HepG2 (cell line): ENCODE measurements around the gene PSENEN. TPM values are rescaled to one million over a fixed set of nuclear protein-coding genes. Genes with fewer than 3 reads are reported as not detected.

Experiments used
- ATAC-seq: fragments of 200-7000 bp; cut with Tn5 transposase; 3 replicates; pipeline ENCODE4 v1.9.1; 2020; ENCODE audit warnings: mild to moderate bottlenecking, moderate library complexity
- BruUV-seq: library from RNA; stranded (reverse); fragments of 400-500 nt; replicated peaks from 2 replicates; lab custom pipeline; 2021; lab: Mats Ljungman, UMichigan
- CTCF ChIA-PET: fragments of 300-600 bp; formaldehyde crosslinking; extraction: SDS; loops from one replicate; lab custom pipeline; 2021; ENCODE audit warnings: low total read pairs, inconsistent platforms, low intra/inter-chr PET ratio; lab: Yijun Ruan, JAX
- POLR2A ChIA-PET: fragments of 350-600 bp; sonication (Branson Sonifier 250); formaldehyde crosslinking; loops from one replicate; lab custom pipeline; 2020; ENCODE audit warnings: antibody characterized with exemption, inconsistent platforms; lab: Yijun Ruan, JAX
- DNase-seq: peaks from one replicate; pipeline ENCODE4 v3.0.0-alpha.2; 2015; ENCODE audit warnings: low spot score
- FAIRE-seq: peaks from 3 replicates; lab custom pipeline; 2011; peaks lifted over from hg19 to GRCh38; lab: Jason Lieb, UNC
- H2AFZ ChIP-seq: one replicate; pipeline ENCODE4 v1.6.1; 2011; ENCODE audit warnings: low read length, inconsistent platforms
- H3K27ac ChIP-seq: fragments of 300-600 bp; 3 replicates; pipeline ENCODE4 v1.8.0; 2011; ENCODE audit warnings: mixed run types, mild to moderate bottlenecking, mixed read lengths, low read length, inconsistent platforms; ENCODE audit not compliant: insufficient read depth; ENCODE audit errors: extremely low read length
- H3K27me3 ChIP-seq, 2 experiments: fragments of 200-600 bp in 1 of 2; 2 replicates in 1 of 2; 3 replicates in 1 of 2; pipeline versions ENCODE4 v1.6.0 to v1.8.0; 2011; ENCODE audit warnings: low read length in 2 of 2, mild to moderate bottlenecking in 2 of 2, moderate library complexity in 2 of 2, inconsistent platforms in 1 of 2; ENCODE audit not compliant: insufficient read depth in 2 of 2, control insufficient read depth in 1 of 2
- H3K36me3 ChIP-seq, 2 experiments: fragments of 200-600 bp in 1 of 2; replicated peaks in 1 of 2; 2 replicates in 1 of 2; 3 replicates in 1 of 2; pipeline versions ENCODE4 v1.5.1 to v1.8.0; 2011; ENCODE audit warnings: low read length in 2 of 2, inconsistent platforms in 1 of 2; ENCODE audit not compliant: insufficient read depth in 2 of 2, control insufficient read depth in 1 of 2
- H3K4me1 ChIP-seq: 2 replicates; pipeline ENCODE4 v1.5.1; 2012; ENCODE audit warnings: low read length, inconsistent platforms; ENCODE audit not compliant: insufficient read depth
- H3K4me2 ChIP-seq: 2 replicates; pipeline ENCODE4 v1.6.0; 2011; ENCODE audit warnings: low read depth, low read length, inconsistent platforms
- H3K4me3 ChIP-seq, 3 experiments: fragments of 200-600 bp in 1 of 3; sonication (generic), shearing (Covaris generic) in 1 of 3; replicated peaks in 1 of 3; 2 replicates each; pipeline ENCODE4 v1.5.1; 2011 to 2016; ENCODE audit warnings: low read length in 3 of 3, inconsistent platforms in 2 of 3, low read depth in 2 of 3, mild to moderate bottlenecking in 2 of 3, control low read depth in 1 of 3, mixed read lengths in 1 of 3; ENCODE audit not compliant: insufficient read depth in 1 of 3
- H3K79me2 ChIP-seq: one replicate; pipeline ENCODE4 v1.6.1; 2011; ENCODE audit warnings: low read length, inconsistent platforms; ENCODE audit not compliant: insufficient read depth
- H3K9ac ChIP-seq: 2 replicates; pipeline ENCODE4 v1.6.0; 2011; ENCODE audit warnings: mild to moderate bottlenecking, low read depth, low read length, inconsistent platforms; ENCODE audit not compliant: insufficient read depth
- H3K9me3 ChIP-seq: 2 replicates; pipeline ENCODE4 v1.5.1; 2012; ENCODE audit warnings: mild to moderate bottlenecking, low read length
- H4K20me1 ChIP-seq: 2 replicates; pipeline ENCODE4 v1.6.0; 2011; ENCODE audit warnings: inconsistent platforms, mild to moderate bottlenecking, low read length, moderate library complexity; ENCODE audit not compliant: insufficient read depth
- CREBL2 ChIP-seq: sonication (generic); formaldehyde crosslinking; IDR thresholded peaks from 2 replicates; pipeline ENCODE4 v1.8.1; 2023; ENCODE audit warnings: missing genetic modification reagents, mild to moderate bottlenecking, borderline replicate concordance
- FOXA3 ChIP-seq: IDR thresholded peaks from 2 replicates; pipeline ENCODE4 v1.6.1; 2016; ENCODE audit warnings: missing genetic modification reagents, missing compliant biosample characterization
- IRX3 ChIP-seq: sonication (generic); formaldehyde crosslinking; IDR thresholded peaks from 2 replicates; pipeline ENCODE4 v1.8.1; 2023; ENCODE audit warnings: mild to moderate bottlenecking, low read depth, missing genetic modification reagents, borderline replicate concordance
- MEIS2 ChIP-seq: sonication (generic); formaldehyde crosslinking; IDR thresholded peaks from 2 replicates; pipeline ENCODE4 v1.9.0; 2021; ENCODE audit warnings: mild to moderate bottlenecking, missing genetic modification reagents
- NFE2L1 ChIP-seq: sonication (generic); formaldehyde crosslinking; IDR thresholded peaks from 2 replicates; pipeline ENCODE4 v1.4.0; 2020; ENCODE audit warnings: missing genetic modification reagents, mild to moderate bottlenecking, borderline replicate concordance
- THYN1 ChIP-seq: sonication (generic); formaldehyde crosslinking; IDR thresholded peaks from 2 replicates; pipeline ENCODE4 v1.8.1; 2023; ENCODE audit warnings: low read depth, mild to moderate bottlenecking, moderate library complexity, missing genetic modification reagents, borderline replicate concordance
- ZGPAT ChIP-seq: IDR thresholded peaks from 2 replicates; pipeline ENCODE4 v1.6.1; 2016; ENCODE audit warnings: mild to moderate bottlenecking
- ZMAT3 ChIP-seq: sonication (generic); formaldehyde crosslinking; conservative IDR thresholded peaks from 2 replicates; pipeline ENCODE4 v1.7.0; 2021; ENCODE audit warnings: missing genetic modification reagents
- ZNF234 ChIP-seq: sonication (generic); formaldehyde crosslinking; conservative IDR thresholded peaks from 2 replicates; pipeline ENCODE4 v1.5.1; 2020; ENCODE audit warnings: mild to moderate bottlenecking, missing genetic modification reagents
- ZNF558 ChIP-seq: sonication (generic); formaldehyde crosslinking; IDR thresholded peaks from 2 replicates; pipeline ENCODE4 v1.9.0; 2022; ENCODE audit warnings: mild to moderate bottlenecking, missing genetic modification reagents, borderline replicate concordance
- ZNF747 ChIP-seq: sonication (generic); formaldehyde crosslinking; IDR thresholded peaks from 2 replicates; pipeline ENCODE4 v1.8.1; 2023; ENCODE audit warnings: missing genetic modification reagents, mild to moderate bottlenecking, borderline replicate concordance
- WGBS: methylation state at CpG from one replicate; pipeline ENCODE4 v1.1.6; 2017; ENCODE audit warnings: low lambda C conversion rate; 5-methylcytosine and 5-hydroxymethylcytosine counted together
- in situ Hi-C: cut with HindIII; loops from 2 replicates; pipeline ENCODE4 v1.10.0; 2017; ENCODE audit warnings: low pct_unique_long_range_greater_than_20kb; ENCODE audit not compliant: extremely low pct_ligation_motif_present
- intact Hi-C: fragments of 100-400 bp; cut with micrococcal nuclease; formaldehyde crosslinking; loops from one replicate; pipeline ENCODE4 v1.10.0; 2022; ENCODE audit not compliant: unreplicated experiment
- polyA plus RNA-seq, 8 experiments: library from polyadenylated mRNA; depleted of rRNA in 3 of 8; stranded (reverse) in 7 of 8; unstranded in 1 of 8; fragments of >200 nt; fragmentation: Illumina TruSeq in 4 of 8; extraction: Trizol in 4 of 8; gene quantifications; 2 replicates each; pipeline versions ENCODE4 v1.2.1 to v1.2.3, GENCODE V29; 2011 to 2016; ENCODE audit warnings: low read depth in 4 of 8, missing spikeins in 1 of 8, mixed read lengths in 1 of 8; ENCODE audit not compliant: insufficient read depth in 1 of 8
- total RNA-seq, 5 experiments: library from RNA; depleted of rRNA; stranded (reverse); fragments of >200 nt; fragmentation: Illumina TruSeq; extraction: Trizol; gene quantifications; 2 replicates each; pipeline ENCODE4 v1.2.3, GENCODE V29; 2016; ENCODE audit warnings: low read depth in 1 of 5
- TF ChIP-seq, protein P1 (sequence below), 2 experiments: IDR thresholded peaks; 2 replicates each; pipeline ENCODE4 v1.6.1; 2011 to 2012; ENCODE audit warnings: low read length in 2 of 2, borderline replicate concordance in 1 of 2, low read depth in 1 of 2, mild to moderate bottlenecking in 1 of 2, moderate library complexity in 1 of 2
- TF ChIP-seq, protein P2 (sequence below): sonication (generic); formaldehyde crosslinking; IDR thresholded peaks from 2 replicates; pipeline ENCODE4 v1.4.0; 2020; ENCODE audit warnings: mild to moderate bottlenecking, low read depth, missing genetic modification reagents

Gene PSENEN
- total and polyA plus RNA-seq, 2 of the 13 experiments (the other 11 are each of a cell fraction or from before 2014, with no cell fraction given): 16.9 to 34.2 TPM

GRCh38 chr19:35780058-35780457, 34.6 kb downstream of the PSENEN start (continued):
- TF ChIP-seq, protein P1, sequence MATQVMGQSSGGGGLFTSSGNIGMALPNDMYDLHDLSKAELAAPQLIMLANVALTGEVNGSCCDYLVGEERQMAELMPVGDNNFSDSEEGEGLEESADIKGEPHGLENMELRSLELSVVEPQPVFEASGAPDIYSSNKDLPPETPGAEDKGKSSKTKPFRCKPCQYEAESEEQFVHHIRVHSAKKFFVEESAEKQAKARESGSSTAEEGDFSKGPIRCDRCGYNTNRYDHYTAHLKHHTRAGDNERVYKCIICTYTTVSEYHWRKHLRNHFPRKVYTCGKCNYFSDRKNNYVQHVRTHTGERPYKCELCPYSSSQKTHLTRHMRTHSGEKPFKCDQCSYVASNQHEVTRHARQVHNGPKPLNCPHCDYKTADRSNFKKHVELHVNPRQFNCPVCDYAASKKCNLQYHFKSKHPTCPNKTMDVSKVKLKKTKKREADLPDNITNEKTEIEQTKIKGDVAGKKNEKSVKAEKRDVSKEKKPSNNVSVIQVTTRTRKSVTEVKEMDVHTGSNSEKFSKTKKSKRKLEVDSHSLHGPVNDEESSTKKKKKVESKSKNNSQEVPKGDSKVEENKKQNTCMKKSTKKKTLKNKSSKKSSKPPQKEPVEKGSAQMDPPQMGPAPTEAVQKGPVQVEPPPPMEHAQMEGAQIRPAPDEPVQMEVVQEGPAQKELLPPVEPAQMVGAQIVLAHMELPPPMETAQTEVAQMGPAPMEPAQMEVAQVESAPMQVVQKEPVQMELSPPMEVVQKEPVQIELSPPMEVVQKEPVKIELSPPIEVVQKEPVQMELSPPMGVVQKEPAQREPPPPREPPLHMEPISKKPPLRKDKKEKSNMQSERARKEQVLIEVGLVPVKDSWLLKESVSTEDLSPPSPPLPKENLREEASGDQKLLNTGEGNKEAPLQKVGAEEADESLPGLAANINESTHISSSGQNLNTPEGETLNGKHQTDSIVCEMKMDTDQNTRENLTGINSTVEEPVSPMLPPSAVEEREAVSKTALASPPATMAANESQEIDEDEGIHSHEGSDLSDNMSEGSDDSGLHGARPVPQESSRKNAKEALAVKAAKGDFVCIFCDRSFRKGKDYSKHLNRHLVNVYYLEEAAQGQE (IDR thresholded peaks at IDR 0.05; ENCODE audit: borderline replicate concordance in 1 of 2, low read depth in 1 of 2, low read length in 2 of 2): no peak
- no peak for TF ChIP-seq CREBL2 (CRISPR knock-in tag)
- no peak for TF ChIP-seq ZNF234 (CRISPR knock-in tag)
- TF ChIP-seq MEIS2 (CRISPR knock-in tag): no peak
- TF ChIP-seq IRX3 (CRISPR knock-in tag): no peak
- TF ChIP-seq NFE2L1 (CRISPR knock-in tag): no peak
- TF ChIP-seq ZMAT3 (CRISPR knock-in tag): no peak
- TF ChIP-seq ZNF558 (CRISPR knock-in tag): no peak

DNA sequence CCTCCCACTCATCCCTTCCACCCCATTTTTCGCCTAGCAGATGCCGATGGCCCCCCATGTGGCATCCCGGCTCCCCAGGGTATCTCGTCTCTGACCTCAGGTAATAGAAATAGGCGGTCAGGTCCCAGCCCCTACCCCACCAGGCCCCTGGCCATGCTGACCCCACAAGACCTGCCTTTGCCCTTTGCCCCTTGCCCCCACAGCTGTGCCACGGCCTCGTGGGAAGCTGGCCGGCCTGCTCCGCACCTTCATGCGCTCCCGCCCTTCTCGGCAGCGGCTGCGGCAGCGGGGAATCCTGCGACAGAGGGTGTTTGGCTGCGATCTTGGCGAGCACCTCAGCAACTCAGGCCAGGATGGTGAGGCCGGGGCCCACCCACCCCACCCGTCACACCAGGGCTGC, 35.3 kb downstream of the PSENEN start:
- Histone ChIP-seq H4K20me1 (no peaks in the 10 kb centered on the region), H3K4me2 (no peak overlapping the region), H3K4me1 (peaks cover 41% of the 10 kb centered on the region), H3K9me3 (no peaks in the 10 kb centered on the region), H2AFZ (no peak overlapping the region), H3K9ac (no peak overlapping the region), H3K27ac (no peak overlapping the region), H3K36me3 (peaks cover 0 to 2% of the 10 kb centered on the region in 2 experiments; a peak in 2 of 5 replicates), H3K27me3 (no peaks in the 10 kb centered on the region), H3K4me3 (no peak overlapping the region), H3K79me2 (no peaks in the 10 kb centered on the region)
- TF ChIP-seq ZNF747 (CRISPR knock-in tag) (no peak), ZGPAT (CRISPR knock-in tag) (no peak), FOXA3 (CRISPR knock-in tag) (no peak), THYN1 (CRISPR knock-in tag) (no peak)
- TF ChIP-seq, protein P2, sequence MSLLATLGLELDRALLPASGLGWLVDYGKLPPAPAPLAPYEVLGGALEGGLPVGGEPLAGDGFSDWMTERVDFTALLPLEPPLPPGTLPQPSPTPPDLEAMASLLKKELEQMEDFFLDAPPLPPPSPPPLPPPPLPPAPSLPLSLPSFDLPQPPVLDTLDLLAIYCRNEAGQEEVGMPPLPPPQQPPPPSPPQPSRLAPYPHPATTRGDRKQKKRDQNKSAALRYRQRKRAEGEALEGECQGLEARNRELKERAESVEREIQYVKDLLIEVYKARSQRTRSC (CRISPR knock-in tag): no peak
- ChIA-PET CTCF (no interaction called here), POLR2A (no interaction called here)
- 98% methylated on average over 11 of the region's 20 CpGs for WGBS
- ATAC-seq: no peak
- DNase-seq: no peak
- intact Hi-C loops (no loop called here), in situ Hi-C loops (no loop called here)
- FAIRE-seq: no peak
- BruUV-seq: no TSS peak
